Retinal pigment epithelial cell (primary cell): ENCODE data around the gene DUOX1.

ENCODE experiments used
- DNase-seq: peaks from one replicate; pipeline ENCODE4 v3.0.0-alpha.2; 2010; ENCODE audit warnings: low read depth
- H3K4me3 ChIP-seq: 2 replicates; pipeline ENCODE4 v1.5.1; 2011; ENCODE audit warnings: mild to moderate bottlenecking, low read length, control low read depth, moderate library complexity
- TF ChIP-seq, protein P1 (sequence below): conservative IDR thresholded peaks from 2 replicates; pipeline ENCODE4 v1.5.1; 2011; ENCODE audit warnings: low read depth, low read length, control low read depth, inconsistent platforms

Gene DUOX1

DNA sequence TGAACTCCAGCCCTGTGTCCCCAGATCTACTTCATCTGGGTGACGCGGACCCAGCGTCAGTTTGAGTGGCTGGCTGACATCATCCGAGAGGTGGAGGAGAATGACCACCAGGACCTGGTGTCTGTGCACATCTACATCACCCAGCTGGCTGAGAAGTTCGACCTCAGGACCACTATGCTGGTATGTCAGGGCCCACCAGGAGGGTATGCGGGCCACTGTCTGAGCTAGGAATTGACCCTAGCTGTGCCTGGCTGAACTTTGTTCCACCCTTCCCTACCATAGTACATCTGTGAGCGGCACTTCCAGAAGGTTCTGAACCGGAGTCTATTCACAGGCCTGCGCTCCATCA, 33.7 kb downstream of the DUOX1 start:
- TF ChIP-seq, protein P1, sequence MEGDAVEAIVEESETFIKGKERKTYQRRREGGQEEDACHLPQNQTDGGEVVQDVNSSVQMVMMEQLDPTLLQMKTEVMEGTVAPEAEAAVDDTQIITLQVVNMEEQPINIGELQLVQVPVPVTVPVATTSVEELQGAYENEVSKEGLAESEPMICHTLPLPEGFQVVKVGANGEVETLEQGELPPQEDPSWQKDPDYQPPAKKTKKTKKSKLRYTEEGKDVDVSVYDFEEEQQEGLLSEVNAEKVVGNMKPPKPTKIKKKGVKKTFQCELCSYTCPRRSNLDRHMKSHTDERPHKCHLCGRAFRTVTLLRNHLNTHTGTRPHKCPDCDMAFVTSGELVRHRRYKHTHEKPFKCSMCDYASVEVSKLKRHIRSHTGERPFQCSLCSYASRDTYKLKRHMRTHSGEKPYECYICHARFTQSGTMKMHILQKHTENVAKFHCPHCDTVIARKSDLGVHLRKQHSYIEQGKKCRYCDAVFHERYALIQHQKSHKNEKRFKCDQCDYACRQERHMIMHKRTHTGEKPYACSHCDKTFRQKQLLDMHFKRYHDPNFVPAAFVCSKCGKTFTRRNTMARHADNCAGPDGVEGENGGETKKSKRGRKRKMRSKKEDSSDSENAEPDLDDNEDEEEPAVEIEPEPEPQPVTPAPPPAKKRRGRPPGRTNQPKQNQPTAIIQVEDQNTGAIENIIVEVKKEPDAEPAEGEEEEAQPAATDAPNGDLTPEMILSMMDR, result no peak

DNA sequence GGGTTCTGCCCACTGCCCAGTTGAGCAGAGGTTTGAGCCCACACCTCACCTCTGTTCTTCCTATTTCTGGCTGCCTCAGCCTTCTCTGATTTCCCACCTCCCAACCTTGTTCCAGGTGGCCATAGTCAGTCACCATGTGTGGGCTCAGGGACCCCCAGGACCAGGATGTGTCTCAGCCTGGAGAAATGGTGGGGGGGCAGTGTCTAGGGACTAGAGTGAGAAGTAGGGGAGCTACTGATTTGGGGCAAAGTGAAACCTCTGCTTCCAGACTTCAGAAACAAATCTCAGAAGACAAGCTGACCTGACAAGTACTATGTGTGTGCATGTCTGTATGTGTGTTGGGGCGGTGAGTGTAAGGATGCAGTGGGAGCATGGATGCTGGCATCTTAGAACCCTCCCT, 35.1 kb downstream of the DUOX1 start:
- DNase-seq, result no peak
- TF ChIP-seq, protein P1, result no peak
- H3K4me3 ChIP-seq, result no peak overlapping the region

More for the DNA sequence above, 33.7 kb downstream of the DUOX1 start:
- no peak for DNase-seq
- H3K4me3 ChIP-seq, result no peak overlapping the region

DNA sequence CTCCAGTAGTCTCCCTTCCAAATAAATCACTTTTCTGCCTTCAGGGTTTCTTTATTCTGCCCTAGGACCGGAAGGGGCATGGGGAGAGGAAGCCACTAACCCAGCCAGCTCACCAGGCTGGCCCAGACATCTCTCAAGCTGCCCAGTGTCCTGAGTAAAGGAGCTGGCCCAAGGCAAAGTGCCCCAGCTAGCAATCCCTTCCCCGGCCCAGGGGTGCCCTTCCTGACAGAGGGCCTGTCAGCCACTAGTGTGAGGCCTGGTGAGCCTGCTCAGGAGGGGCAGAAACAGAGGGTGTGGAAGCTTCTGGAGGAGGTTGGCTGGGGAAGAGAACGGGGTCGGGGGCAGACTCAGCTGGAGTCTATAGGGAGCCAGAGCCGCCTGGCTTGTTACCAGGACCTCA, 35.7 kb downstream of the DUOX1 start:
- TF ChIP-seq, protein P1, result no peak
- H3K4me3 ChIP-seq, result no peak overlapping the region
- DNase-seq, result no peak

DNA sequence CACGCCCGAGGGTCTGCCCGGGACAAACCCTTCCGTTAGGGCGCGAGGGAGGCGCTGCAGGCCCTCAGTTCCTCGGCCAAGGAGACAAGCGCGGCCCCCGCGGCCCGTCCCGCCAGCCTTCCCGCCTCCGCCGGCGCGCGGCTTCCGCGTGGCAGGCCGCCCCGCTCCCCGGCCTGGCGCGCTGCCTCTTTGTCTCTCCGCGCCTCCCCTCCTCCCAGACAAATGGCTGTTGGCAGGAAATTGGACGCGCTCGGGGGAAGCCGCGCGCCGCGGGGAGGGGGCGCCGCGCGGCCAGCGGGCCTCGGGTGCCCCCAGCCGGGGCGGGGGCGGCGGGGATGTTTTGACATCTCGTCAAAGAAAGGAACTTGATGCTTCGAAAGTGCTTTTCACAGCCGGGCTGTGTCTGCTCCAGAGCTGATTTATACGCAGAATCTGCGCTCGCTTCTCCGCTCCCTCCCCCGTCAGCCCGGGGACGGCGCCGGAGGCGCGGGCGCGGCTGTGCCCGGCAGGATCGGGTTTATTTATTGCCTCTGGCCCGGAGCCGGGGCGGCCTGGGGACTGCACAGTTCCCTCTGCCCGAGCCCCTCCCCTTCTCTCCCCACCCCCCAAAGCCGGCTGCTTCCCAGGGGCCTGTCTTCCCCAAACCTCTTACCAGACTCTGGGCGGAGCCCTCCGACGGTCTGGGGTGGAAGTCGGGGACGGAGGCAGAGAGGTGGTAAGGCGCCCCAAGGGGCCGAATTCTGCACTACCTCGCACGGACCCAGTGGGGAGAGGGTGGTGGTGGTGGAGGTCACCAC, 37.2 kb downstream of the DUOX1 start:
- peak overlapping the region; percentile 65 for H3K4me3 ChIP-seq
- TF ChIP-seq, protein P1, result peak; percentile 74
- peak; percentile 58 for DNase-seq

DNA sequence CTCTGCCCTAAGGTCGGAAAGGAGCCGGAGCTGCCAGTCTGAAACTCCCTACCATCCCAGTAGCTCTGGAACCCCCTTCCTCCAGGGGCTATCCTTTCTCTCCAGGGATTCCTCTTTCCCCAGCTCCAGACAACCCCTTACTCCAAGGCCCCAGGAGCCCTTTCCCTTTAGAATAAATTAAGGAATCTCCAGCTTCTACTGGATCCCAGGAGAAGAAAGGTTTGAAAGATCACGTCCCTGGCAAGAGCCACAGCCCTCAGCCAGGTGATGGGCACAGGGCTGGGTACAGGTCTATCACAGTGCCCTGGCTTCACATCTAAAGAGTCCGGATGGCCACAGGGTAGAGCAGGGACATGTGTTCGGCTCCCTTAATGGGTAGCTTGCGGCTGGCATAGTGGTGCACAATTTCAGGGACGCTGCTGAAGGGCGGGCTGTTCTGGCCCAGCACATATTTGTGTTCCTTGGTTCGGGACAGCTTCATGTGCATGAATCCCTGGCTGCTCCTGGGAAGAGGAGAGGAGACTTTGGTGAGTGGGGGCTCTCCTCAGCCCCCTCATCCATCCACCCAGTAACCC, 37.9 kb downstream of the DUOX1 start:
- DNase-seq, result no peak
- H3K4me3 ChIP-seq, result peak overlapping the region; percentile 65
- TF ChIP-seq, protein P1, result no peak

DNA sequence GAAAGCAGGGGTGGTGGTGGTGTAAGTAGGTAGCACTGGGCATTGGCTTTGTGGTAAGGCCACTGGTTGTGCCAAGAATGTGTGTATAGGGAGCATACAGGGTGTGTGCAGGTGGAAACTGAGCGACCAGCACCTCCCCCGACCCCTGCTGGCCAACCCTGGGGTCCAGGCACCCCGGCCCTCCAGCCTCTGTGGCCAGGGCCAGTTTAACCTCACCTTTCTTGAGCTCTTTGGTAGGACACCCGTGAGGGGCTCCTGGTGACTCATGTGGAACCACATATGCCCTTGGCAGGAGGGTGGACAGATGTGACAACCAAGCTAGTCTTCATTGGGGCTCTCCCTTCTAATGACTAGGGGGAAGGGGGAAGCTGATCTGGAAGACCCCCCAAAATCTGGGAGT, 38.5 kb downstream of the DUOX1 start:
- TF ChIP-seq, protein P1, result no peak
- DNase-seq, result no peak
- no peak overlapping the region for H3K4me3 ChIP-seq

DNA sequence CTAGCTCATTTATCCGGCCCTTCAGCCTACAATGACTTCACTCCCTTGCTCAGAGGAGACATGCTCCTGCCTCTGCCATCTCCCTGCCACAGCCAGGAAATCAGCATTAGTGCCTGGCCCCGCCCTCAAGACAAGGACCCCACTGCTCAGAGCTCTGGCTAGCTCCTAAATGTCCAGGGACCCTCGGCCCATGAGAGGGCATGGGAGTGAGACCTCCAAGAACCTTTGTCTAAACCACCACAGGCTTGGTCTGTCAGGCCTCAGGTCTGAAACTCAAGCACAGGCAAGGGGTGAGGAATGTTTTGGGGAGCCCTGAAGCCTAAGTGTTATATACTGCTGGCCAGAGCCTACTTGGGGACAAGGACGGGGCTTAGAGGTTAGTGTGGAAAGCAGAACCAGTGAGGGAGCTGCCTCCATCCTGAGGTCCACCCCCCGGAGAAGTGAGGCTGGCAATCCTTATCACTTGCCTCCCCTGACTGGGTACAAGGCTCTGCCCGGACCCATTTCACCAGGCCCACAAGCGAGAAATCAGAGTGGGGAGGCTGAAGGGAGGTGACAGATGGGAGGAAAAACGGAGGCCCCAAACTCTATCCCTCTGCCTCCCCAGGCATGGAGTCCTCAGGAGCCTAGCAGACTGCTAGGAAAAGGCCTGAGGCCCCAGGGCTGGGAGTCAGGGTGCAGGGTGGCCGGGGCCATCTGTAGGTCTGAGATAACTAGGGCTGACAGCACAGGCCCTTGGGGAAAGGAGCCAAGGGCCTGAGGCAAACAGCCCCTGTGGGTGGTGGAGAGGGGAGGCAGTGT, 39.2 kb downstream of the DUOX1 start:
- TF ChIP-seq, protein P1, result no peak
- DNase-seq, result no peak
- H3K4me3 ChIP-seq, result no peak overlapping the region
